Hindlimb muscle (tissue), 1 donor: ENCODE data around the gene MYH7. TPM values are rescaled to one million over a fixed set of nuclear protein-coding genes. Genes with fewer than 3 reads are reported as not detected.
"Not testable (repeated sequence)": the region's sequence is repeated elsewhere in the genome, so short reads cannot be mapped to it uniquely, and the experiment has no call there.

Experiments
- DNase-seq: peaks from one replicate; pipeline ENCODE4 v3.0.0-alpha.2; 2013
- polyA plus RNA-seq: library from polyadenylated mRNA; unstranded; fragments of 120-200 nt; gene quantifications from one replicate; pipeline ENCODE4 v1.2.1, GENCODE V29; 2013; ENCODE audit not compliant: insufficient read length

The MYH7 gene
- 525 TPM for polyA plus RNA-seq

DNA sequence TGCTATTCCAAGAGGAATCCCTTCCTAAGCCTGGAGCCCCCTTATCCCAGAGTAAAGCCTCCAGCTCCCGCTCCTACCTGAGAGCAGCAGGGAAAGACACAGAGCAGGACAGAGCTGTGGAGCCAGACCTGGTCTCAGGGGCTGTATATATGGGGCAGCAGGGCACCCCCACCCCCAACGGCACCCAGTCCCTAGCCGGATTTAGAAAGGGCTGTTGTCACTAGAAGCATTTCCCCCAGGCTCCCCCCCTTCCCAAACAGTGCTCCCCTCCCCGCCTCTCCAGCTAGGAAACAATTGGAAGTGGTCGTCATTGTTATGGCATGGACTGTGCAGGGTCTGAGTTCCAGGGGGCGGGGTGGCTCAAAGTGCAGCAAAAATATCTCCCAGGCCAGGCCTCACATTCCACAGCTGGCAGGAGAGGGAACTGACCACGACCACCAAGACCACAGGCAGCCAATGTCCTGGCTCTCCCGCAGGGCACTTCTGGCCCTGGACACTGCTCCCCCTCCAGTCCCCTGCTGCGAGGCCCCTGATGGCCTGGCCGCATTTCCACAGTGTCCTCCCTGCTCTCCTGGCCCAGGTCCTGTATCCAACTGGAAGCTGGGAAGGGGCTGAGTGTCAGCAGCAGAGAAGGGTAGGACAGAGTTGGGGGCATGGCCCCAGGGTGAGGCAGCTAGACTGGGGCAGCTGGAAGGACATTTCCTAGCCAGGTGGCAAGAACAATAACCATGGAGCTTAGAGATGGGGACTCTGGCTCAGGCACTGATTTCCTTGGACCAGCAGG is at the start of gene MYH7:
Gene MYH7, minus strand, starts transcription at position 118 of the 784 bp plus-strand sequence. CDS start 1,928 bp downstream, outside the sequence.
- no peak for DNase-seq

GRCh38 chr14:23483236-23483854 is 47.9 kb upstream of the MYH7 start:
- DNase-seq: no peak

DNA sequence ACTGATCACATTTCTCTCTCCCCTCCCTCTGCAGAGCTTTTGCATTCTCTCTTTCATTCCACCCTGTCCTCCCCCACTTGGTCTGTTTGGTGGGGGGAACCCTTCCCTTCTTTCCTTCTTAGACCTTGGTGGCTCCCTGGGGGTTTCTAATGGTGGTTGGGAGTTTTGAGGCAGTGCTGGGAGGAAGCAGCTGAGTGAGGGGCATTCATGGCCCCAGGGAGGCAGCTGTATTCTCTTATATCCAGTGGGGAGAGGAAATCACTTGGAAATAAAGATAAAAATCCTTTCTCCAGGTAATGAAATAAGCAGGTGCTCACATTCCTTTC is 47.3 kb upstream of the MYH7 start:
- no peak for DNase-seq

DNA sequence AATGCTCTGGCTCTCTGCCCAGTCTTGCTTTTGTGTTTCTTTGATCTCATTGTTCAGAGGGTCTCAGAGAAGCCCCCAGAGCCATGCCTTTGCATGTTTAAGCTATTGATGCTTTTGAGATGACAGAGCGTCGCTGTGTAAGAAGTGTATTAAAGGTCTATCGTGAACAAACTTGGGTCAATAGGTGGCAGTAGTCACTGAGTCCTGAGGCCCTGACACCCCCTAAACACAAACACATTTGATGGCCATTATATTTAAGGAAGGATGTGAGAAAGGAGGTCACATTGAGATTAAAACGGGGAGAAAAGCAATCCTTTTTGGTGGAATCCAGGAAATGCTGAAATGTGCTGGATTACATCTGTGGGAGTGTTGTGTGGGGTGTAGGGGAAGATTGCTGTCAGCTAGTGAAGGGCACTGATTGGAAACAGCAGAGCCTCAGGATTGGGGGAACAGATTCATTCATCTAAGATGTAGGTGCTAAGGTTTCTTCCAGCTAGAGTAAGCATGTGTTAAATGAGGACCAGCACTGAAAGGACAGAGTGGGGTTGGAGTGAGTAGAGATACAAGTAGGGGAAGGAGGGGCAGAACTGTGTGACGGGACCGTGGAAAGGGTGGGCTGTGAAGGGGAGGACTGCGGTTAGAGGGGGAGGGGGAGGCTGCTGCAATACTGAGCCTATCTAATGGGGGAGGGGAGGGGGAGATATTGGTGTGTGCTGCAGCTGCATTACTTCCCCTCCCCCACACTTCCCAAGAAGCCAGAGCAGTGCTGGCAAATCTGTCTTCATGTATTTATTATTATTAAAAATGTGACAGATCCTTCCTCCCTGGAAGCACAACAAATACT is 46.7 kb upstream of the MYH7 start:
- no peak for DNase-seq

DNA sequence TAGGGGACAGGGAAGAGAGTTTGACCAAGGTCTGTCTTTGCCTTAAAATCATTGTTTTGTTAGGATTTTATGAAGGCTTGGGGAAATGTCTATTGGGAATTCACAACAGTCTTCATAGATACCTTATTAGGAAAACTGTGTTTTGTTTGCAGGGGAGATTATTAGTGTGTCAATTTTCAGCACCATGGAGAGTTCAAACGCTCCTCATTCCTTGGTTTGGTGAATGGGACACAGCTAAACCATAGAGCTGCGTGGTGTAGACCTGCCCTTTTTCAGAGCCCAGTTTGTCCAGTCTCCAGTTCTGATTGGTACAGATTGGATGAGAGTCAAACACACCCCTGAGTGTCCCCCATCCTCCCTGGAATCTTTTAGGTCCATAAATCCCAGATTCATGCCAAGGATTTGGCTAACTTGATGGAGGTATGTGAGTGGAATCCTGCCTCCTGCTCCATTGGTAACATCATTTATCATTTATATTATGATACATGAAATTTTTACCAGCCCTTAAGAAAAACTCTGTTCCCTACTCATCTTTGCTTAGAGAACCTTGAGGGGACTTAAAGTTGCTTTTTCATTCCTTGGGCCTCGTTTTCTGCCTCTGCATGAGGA is 46.0 kb upstream of the MYH7 start:
- DNase-seq: no peak

GRCh38 chr14:23478109-23478759 is 42.8 kb upstream of the MYH7 start:
- peak; percentile 42 for DNase-seq

- DNase-seq: no peak
Observed at GRCh38 chr14:23470947-23471346, 35.5 kb upstream of the MYH7 start.

DNA sequence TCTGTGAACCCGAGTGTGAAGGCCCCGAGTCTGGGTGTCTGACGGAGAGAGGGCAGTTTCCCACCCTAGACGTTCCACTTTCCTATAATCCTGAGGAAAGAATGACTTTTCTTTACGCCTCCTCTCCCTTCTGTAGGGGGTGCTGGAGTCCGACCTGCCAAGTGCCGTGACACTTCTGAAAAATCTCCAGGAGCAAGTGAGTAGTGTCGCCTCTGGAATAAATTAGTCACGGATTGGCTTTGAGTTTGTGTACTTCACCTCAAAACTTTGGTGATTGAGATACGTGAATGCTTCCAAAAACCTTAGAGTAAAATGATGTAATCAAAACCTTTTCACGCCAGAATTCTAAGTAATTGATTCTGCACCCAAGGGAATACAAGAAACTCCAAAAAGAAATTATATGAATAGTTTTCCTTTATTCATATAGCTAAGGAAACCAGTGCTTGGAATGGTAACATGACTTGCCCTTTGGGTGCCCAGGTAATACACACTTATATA is 34.5 kb upstream of the MYH7 start:
- no peak for DNase-seq

DNA sequence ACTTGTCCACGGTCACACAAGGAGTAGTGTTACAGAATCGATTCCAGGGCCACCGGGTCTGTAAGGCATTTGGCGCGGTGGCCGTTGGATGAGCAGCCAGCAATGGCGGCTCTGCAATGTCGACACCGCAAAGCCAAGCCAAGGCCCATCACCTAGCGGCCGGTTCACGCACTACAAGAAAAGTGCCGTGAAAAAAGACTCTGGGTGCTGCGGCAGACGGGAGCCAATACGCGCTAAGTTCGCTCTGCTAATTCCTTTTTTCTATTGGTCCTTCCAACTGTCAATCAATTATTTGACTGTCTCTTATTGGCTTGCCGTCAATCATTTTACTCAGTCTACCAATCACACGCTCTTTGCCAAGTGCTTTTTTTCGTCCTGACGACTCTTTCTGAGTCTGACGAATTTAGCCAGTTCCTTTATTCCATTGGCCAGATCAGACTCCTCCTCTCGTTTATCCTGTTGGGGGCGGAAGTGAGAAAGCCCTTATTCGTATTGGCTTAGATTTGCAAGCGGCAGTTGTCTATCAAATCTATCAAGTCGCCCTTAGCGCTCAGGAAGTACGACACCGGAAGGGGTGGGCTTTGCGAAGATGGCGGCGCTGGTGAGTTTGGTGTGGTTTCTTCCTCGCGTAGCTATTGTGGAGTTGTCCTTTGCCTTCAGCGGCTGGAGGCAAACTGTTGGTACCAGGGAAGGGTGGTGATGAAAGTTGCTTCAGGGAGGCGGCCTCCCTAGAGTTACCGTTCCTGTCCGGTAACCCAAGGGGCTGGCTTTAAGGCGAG is 33.9 kb upstream of the MYH7 start, which contains the start of gene NGDN:
Gene NGDN, plus strand, starts transcription at position 577 of the 779 bp plus-strand sequence. Its CDS starts 13 bp downstream, at position 590.
- DNase-seq: peak; percentile 97

DNA sequence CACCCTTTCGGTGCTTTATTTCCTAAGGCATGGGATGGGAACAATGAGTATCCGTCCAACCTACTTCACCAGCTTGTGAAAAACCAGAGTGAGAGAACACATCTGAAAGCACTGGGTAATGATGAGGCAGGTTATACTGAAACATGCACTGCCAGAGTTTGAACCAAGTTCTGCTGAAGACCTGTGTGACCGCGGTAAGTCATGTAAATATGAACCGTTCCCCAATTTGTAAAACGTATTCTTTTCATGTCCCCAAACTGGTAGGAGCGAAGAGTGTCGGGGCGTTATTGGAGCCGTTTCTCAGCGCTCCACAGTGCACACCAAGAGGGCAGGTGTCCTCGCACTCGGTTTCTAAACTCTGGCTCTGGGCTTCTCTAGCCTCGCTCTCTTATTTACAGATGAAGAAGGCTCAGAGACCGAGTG is 33.3 kb upstream of the MYH7 start:
- no peak for DNase-seq

- no peak for DNase-seq
Observed at GRCh38 chr14:23465261-23465660, 29.8 kb upstream of the MYH7 start.

DNA sequence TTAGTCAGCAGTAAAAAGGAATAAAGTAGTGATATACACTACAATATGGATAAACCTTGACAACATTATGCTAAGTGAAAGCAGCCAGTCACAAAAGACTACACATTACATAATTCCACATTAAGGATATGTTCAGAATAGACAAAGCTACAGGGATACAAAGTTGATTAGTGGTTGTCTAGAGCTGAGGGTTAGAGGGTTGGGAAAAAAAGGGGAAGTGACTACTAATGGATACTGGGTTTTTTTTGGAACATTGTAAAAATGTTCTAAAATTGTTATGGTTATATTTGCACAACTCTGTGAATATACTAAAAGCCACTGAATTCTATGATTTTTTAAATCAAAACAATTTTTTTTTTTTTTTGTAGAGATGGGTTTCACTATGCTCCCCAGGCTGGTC is 29.2 kb upstream of the MYH7 start:
- DNase-seq: no peak

DNA sequence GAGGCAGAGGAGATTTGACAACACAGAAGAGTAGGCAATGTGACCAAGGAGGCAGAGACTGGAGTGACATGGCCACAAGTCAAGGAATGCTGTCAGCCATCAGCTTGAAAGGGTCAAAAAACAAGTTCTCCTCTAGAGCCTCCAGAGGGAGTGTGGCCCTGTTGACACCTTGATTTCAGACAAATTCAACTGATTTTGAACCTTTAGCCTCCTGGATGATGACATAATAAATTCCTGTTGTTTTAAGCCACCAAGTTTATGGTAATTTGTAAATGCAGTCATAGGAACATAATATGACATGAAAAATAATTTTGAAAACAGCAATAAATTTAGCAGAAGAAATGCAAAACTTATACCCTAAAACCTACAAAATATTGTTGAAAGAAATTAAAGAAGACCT is 25.5 kb upstream of the MYH7 start:
- DNase-seq: no peak

GRCh38 chr14:23457587-23458445 is 22.4 kb upstream of the MYH7 start:
- DNase-seq: no peak

- not testable (repeated sequence) for DNase-seq
Observed at GRCh38 chr14:23456883-23457586, 21.6 kb upstream of the MYH7 start.

DNA sequence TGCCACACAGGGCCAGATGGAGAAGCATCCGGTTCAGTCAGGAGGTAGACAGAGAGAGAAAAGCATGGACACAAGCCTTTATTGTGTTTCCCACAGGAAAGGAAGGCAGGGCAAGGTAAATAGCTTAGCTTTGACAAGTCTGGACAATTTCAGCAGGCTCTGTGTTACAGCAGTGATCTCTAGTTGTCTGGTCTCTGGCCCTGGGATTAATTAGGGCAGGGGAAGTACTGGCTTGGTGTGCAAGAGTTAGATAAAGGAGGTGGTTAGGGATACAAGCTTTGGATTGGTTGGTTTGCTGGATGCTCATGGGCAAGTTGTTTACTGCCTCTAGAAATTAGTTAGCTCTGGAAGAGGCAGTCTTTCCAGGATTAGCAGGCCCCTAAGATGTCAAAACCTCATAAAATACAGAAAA is 19.0 kb upstream of the MYH7 start:
- DNase-seq: no peak

DNA sequence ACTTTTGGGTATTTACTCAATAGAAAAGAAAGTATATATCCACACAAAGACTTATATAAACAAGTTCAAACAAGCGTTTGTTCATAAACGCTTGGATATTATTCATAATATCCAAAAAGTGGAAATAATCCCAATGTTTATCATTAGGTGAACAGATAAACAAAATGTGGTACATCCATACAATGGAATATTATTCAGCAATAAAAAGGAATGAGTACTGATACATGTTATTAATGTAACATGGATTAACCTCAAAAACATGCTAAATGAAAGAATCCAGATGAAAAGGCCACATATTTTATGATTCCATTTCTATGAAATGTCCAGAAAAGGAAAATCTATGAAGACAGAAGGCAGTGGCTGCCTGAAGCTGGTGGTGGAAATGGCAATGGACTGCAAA is 16.8 kb upstream of the MYH7 start:
- no peak for DNase-seq

GRCh38 chr14:23450379-23450778 is 14.9 kb upstream of the MYH7 start:
- DNase-seq: no peak

- DNase-seq: no peak
Observed at GRCh38 chr14:23449314-23449713, 13.9 kb upstream of the MYH7 start.
